HEK293T (cell line): ENCODE measurements around the gene PLB1.

Source experiments
- CTCF ChIA-PET: fragments of 350-600 bp; formaldehyde crosslinking; extraction: SDS; loops from one replicate; lab custom pipeline; 2021; ENCODE audit warnings: antibody characterized with exemption, inconsistent platforms; lab: Yijun Ruan, JAX
- POLR2A ChIA-PET: fragments of 350-600 bp; formaldehyde crosslinking; extraction: SDS; loops from one replicate; lab custom pipeline; 2020; ENCODE audit warnings: antibody characterized with exemption, inconsistent platforms; lab: Yijun Ruan, JAX
- DNase-seq: peaks from one replicate; pipeline ENCODE4 v3.0.0; 2012; ENCODE audit warnings: mixed read lengths; ENCODE audit errors: extremely low spot score
- ARNT ChIP-seq: fragments of 450-650 bp; IDR thresholded peaks from 2 replicates; pipeline ENCODE4 v1.6.1; 2017; ENCODE audit warnings: mild to moderate bottlenecking
- BHLHE40 ChIP-seq: fragments of 450-650 bp; IDR thresholded peaks from 2 replicates; pipeline ENCODE4 v1.6.1; 2016; ENCODE audit warnings: mild to moderate bottlenecking, moderate library complexity, borderline replicate concordance
- CTBP1 ChIP-seq: fragments of 450-650 bp; IDR thresholded peaks from 2 replicates; pipeline ENCODE4 v1.6.1; 2016; ENCODE audit warnings: borderline replicate concordance
- ELF4 ChIP-seq: fragments of 450-650 bp; IDR thresholded peaks from 2 replicates; pipeline ENCODE4 v1.6.1; 2017; ENCODE audit warnings: antibody characterized with exemption
- FOXA1 ChIP-seq: fragments of 450-650 bp; IDR thresholded peaks from 2 replicates; pipeline ENCODE4 v1.6.1; 2016; ENCODE audit warnings: mild to moderate bottlenecking
- FOXK2 ChIP-seq: fragments of 450-650 bp; IDR thresholded peaks from 2 replicates; pipeline ENCODE4 v1.6.1; 2016; ENCODE audit warnings: mild to moderate bottlenecking
- FOXM1 ChIP-seq: fragments of 450-650 bp; IDR thresholded peaks from 2 replicates; pipeline ENCODE4 v1.6.1; 2017; ENCODE audit warnings: mild to moderate bottlenecking, borderline replicate concordance
- HDGF ChIP-seq: fragments of 450-650 bp; IDR thresholded peaks from 2 replicates; pipeline ENCODE4 v1.6.1; 2017; ENCODE audit warnings: antibody characterized with exemption, borderline replicate concordance
- L3MBTL2 ChIP-seq: fragments of 450-650 bp; conservative IDR thresholded peaks from 2 replicates; pipeline ENCODE4 v1.6.1; 2016; ENCODE audit warnings: mild to moderate bottlenecking
- LEF1 ChIP-seq: fragments of 450-650 bp; IDR thresholded peaks from 2 replicates; pipeline ENCODE4 v1.6.1; 2017; ENCODE audit warnings: mild to moderate bottlenecking, borderline replicate concordance
- NFRKB ChIP-seq: fragments of 450-650 bp; IDR thresholded peaks from 2 replicates; pipeline ENCODE4 v1.6.1; 2016; ENCODE audit warnings: mild to moderate bottlenecking, moderate library complexity
- SP1 ChIP-seq: fragments of 450-650 bp; IDR thresholded peaks from 2 replicates; pipeline ENCODE4 v1.6.1; 2017
- SUZ12 ChIP-seq: fragments of 450-650 bp; IDR thresholded peaks from 2 replicates; pipeline ENCODE4 v1.6.1; 2016; ENCODE audit warnings: mild to moderate bottlenecking
- TARDBP ChIP-seq: fragments of 450-650 bp; IDR thresholded peaks from 2 replicates; pipeline ENCODE4 v1.6.1; 2016
- ZNF384 ChIP-seq: fragments of 450-650 bp; IDR thresholded peaks from 2 replicates; pipeline ENCODE4 v1.6.1; 2016
- TF ChIP-seq, protein P1 (sequence below): fragments of 450-650 bp; IDR thresholded peaks from 2 replicates; pipeline ENCODE4 v1.6.1; 2016

Gene PLB1

DNA sequence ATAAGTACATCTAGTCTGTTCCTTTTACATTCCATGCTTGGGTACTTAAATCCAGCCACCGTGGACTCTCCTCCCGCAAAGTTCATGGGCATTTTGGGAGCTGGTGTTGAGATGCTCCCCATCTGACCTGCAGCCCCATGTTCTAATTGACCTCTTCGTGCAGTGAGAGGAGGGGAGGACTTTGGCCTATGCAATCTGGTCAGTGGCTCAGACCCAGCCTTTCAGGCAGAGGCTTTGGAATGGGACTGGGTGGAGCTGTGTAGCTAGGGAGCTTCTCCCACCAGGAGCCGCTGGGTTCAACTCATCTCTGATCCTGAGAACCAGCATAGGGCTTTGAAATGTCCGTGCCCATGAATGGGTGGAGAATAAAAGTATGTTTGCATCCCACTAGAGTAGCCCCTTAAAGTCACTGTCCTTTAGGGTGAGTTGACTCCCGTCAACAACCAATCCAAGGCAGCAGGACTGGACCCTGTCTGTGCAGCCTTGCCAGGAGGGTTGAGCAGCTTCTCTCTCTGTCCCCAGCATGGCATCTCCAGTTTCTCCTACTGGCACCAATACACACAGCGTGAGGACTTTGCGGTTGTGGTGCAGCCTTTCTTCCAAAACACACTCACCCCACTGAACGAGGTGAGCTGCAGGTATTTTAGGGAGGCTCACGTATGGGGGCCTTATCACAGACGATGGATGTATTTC lies 135.8 kb downstream of the PLB1 start:
- ChIA-PET POLR2A (interaction anchor here (1.6 kb wide), 1 partner anchor 120 kb away, joined by 5 read pairs; the partner anchor contains the start of gene PPP1CB), CTCF (interaction anchor here (0.6 kb wide), 1 partner anchor 12 kb away, joined by 3 read pairs; no protein-coding TSS in a partner anchor)
- no peak for DNase-seq
- no peak for TF ChIP-seq ARNT
- TF ChIP-seq ZNF384: no peak

DNA sequence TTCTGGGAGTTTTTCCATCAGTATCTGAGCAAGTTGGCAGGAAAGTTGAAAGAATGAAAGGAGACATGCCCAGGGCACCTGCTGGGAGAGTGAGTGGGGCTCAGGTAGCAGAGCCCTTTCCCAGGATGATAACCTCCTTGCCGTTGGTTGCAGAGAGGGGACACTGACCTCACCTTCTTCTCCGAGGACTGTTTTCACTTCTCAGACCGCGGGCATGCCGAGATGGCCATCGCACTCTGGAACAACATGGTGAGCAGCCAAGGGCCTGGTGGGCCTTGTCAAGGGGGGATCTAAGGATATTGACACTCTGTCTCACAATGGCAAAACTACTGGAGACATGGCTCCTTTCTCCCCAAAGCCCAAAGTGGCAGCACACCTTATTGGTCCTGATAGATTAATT lies 136.9 kb downstream of the PLB1 start:
- no peak for DNase-seq
- TF ChIP-seq ARNT (no peak), L3MBTL2 (no peak), LEF1 (no peak), CTBP1 (no peak)
- ChIA-PET POLR2A (no interaction called here), CTCF (interaction anchor here (0.6 kb wide), 1 partner anchor 13 kb away, joined by 3 read pairs; no protein-coding TSS in a partner anchor)

DNA sequence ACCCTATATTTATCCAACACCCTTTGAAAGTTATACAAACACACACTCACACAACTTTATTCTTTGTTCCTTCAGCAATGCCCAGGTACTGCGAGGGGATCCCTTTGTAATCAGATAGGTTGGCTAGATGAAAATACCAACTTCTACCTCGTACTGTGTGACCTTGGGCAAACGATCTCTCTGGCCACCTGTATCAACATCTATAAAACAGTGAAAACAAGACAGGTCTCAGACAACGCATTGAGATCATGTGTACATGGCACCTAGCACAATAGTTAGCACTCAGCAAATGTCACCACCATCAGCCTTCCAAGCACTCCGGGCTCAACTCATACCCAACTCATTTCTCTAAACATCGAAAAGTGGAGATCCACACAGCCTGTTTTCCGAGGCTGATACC lies 137.3 kb downstream of the PLB1 start:
- ChIA-PET CTCF (interaction anchor here (0.6 kb wide), 1 partner anchor 9 kb away, joined by 3 read pairs; no protein-coding TSS in a partner anchor), POLR2A (interaction anchor here (1.1 kb wide), 1 partner anchor 119 kb away, joined by 3 read pairs; the partner anchor contains the start of gene PPP1CB)
- DNase-seq: no peak
- TF ChIP-seq FOXA1 (no peak), HDGF (no peak), LEF1 (no peak), ELF4 (no peak), NFRKB (no peak), SP1 (no peak), CTBP1 (no peak), FOXM1 (no peak), ZNF384 (no peak), FOXK2 (no peak), L3MBTL2 (no peak), SUZ12 (no peak), BHLHE40 (no peak), ARNT (no peak)
- TF ChIP-seq, protein P1, sequence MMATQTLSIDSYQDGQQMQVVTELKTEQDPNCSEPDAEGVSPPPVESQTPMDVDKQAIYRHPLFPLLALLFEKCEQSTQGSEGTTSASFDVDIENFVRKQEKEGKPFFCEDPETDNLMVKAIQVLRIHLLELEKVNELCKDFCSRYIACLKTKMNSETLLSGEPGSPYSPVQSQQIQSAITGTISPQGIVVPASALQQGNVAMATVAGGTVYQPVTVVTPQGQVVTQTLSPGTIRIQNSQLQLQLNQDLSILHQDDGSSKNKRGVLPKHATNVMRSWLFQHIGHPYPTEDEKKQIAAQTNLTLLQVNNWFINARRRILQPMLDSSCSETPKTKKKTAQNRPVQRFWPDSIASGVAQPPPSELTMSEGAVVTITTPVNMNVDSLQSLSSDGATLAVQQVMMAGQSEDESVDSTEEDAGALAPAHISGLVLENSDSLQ: no peak

DNA sequence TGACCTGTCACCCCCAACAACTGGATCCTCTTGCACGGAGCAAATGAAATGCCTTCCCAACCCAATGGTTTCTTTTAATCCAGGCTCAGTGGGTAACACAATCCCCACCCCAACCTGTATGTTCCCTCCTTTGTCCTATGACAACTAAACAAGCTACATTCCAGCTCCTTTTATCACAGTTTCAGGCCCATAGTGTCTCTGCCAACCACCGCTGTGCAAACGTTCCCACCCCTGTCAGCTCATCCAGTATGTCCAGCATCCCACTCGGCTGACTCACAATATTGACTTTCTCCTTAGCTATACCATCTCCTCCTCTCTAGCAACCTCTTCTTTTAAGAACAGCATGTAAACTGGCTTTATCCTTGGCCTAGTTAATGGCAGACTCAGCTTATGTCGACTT lies 137.9 kb downstream of the PLB1 start:
- DNase-seq: no peak
- POLR2A ChIA-PET: interaction anchor here (1.1 kb wide), 1 partner anchor 118 kb away, joined by 3 read pairs; the partner anchor contains the start of gene PPP1CB
- CTCF ChIA-PET: interaction anchor here (0.6 kb wide), 1 partner anchor 9 kb away, joined by 3 read pairs; no protein-coding TSS in a partner anchor
- TF ChIP-seq FOXK2 (no peak), TARDBP (no peak), CTBP1 (no peak), FOXM1 (no peak), LEF1 (no peak), BHLHE40 (no peak), ARNT (no peak), SUZ12 (no peak), HDGF (no peak)
- TF ChIP-seq, protein P1: no peak

DNA sequence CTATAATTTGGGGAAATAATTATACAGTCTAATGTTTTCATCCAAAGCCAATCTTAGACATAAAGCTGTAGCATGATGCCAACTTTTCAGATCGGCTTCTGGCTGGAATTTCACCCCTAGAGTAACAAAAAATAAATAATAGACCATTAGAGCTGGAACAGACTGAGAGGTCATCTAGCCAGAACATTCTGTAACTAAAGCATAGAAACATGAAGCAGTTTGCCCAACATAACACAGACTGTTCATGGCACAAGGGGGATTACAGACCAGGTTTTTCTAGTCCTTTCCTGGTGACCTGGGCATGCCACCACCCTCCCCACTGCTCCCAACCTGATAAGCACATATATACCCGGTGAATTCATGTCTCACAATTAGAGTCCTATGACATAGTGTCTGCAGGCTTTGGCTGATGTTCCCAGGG lies 139.3 kb downstream of the PLB1 start:
- ChIA-PET CTCF (no interaction called here), POLR2A (interaction anchor here (1.1 kb wide), 1 partner anchor 18 kb away, joined by 3 read pairs; no protein-coding TSS in a partner anchor)
- TF ChIP-seq CTBP1 (no peak), SUZ12 (no peak), SP1 (no peak), ZNF384 (no peak), FOXA1 (no peak), NFRKB (no peak)
- TF ChIP-seq, protein P1: no peak
- DNase-seq: no peak

DNA sequence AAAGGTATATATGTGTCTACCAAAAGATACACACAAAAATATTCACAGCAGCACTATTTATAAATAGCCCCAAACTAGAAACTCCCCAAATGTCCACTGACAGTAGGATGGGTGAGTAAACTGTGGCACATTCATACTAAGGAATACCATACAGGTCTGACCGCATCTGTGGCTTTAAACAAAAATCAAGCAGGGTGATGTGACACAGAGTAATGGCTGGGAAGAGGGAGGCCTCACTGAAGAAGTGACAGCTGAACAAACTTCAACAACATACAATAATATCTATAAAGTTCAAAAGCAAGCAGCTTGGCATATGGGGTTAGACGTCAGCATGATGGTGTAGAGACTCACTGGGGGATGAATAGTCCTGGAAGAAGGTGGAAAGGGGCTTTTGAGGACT lies 140.6 kb downstream of the PLB1 start:
- no peak for DNase-seq
- ChIA-PET POLR2A (interaction anchor here (1.3 kb wide), 1 partner anchor 23 kb away, joined by 4 read pairs; no protein-coding TSS in a partner anchor), CTCF (interaction anchor here (0.5 kb wide), 1 partner anchor 202 kb away, joined by 9 read pairs; no protein-coding TSS in a partner anchor)
- TF ChIP-seq NFRKB (no peak), FOXK2 (no peak)
